Loucy (cell line): ENCODE data around the gene PDE11A.

ENCODE experiments used
- H2AFZ ChIP-seq: fragments of 200-600 bp; sonication (generic); 2 replicates; pipeline ENCODE4 v1.6.0; 2016; ENCODE audit warnings: antibody characterized with exemption, mild to moderate bottlenecking, low read length, moderate library complexity
- H3F3A ChIP-seq: fragments of 200-600 bp; 2 replicates; pipeline ENCODE4 v1.6.0; 2016; ENCODE audit warnings: antibody characterized with exemption, low read depth, mild to moderate bottlenecking
- H3K27me3 ChIP-seq: fragments of 200-600 bp; sonication (generic); 2 replicates; pipeline ENCODE4 v1.6.1; 2014; ENCODE audit warnings: low read length, mild to moderate bottlenecking; ENCODE audit not compliant: insufficient read depth, poor library complexity, severe bottlenecking
- H3K36me3 ChIP-seq: fragments of 200-600 bp; sonication (generic); 2 replicates; pipeline ENCODE4 v1.6.1; 2016; ENCODE audit warnings: low read length; ENCODE audit not compliant: insufficient read depth
- H3K4me1 ChIP-seq: fragments of 200-600 bp; sonication (generic); 2 replicates; pipeline ENCODE4 v1.5.1; 2014; ENCODE audit warnings: low read length, mild to moderate bottlenecking; ENCODE audit not compliant: insufficient read depth, poor library complexity, severe bottlenecking
- H3K4me2 ChIP-seq: fragments of 200-600 bp; sonication (generic); 2 replicates; pipeline ENCODE4 v1.6.0; 2014; ENCODE audit warnings: antibody characterized with exemption, low read length, low read depth, mild to moderate bottlenecking; ENCODE audit not compliant: poor library complexity, severe bottlenecking
- H3K4me3 ChIP-seq: fragments of 200-600 bp; sonication (generic); 2 replicates; pipeline ENCODE4 v1.5.1; 2014; ENCODE audit warnings: low read length, mild to moderate bottlenecking, mixed read lengths; ENCODE audit not compliant: poor library complexity, severe bottlenecking
- H3K79me2 ChIP-seq: fragments of 200-600 bp; sonication (generic); 2 replicates; pipeline ENCODE4 v1.6.1; 2014; ENCODE audit warnings: low read length; ENCODE audit not compliant: insufficient read depth
- H3K9ac ChIP-seq: fragments of 200-600 bp; sonication (generic); 2 replicates; pipeline ENCODE4 v1.6.0; 2014; ENCODE audit warnings: mild to moderate bottlenecking, low read depth, low read length, moderate library complexity; ENCODE audit not compliant: poor library complexity, severe bottlenecking
- H3K9me2 ChIP-seq: fragments of 200-600 bp; sonication (generic); replicated peaks from 2 replicates; pipeline ENCODE4 v1.6.1; 2016; ENCODE audit warnings: low read depth, low read length, mixed read lengths
- H3K9me3 ChIP-seq: fragments of 200-600 bp; sonication (generic); 2 replicates; pipeline ENCODE4 v1.6.1; 2014; ENCODE audit warnings: mild to moderate bottlenecking, antibody characterized with exemption, low read length, low read depth; ENCODE audit not compliant: insufficient read depth
- H4K20me1 ChIP-seq: fragments of 200-600 bp; sonication (generic); 2 replicates; pipeline ENCODE4 v1.6.0; 2014; ENCODE audit warnings: antibody characterized with exemption, low read length, mild to moderate bottlenecking; ENCODE audit not compliant: insufficient read depth, poor library complexity, severe bottlenecking
- EZH2phosphoT487 ChIP-seq: fragments of 200-600 bp; IDR thresholded peaks from 2 replicates; pipeline ENCODE4 v1.6.1; 2018; ENCODE audit warnings: antibody characterized with exemption, mild to moderate bottlenecking, moderate library complexity, borderline replicate concordance
- TF ChIP-seq, protein P1 (sequence below): fragments of 200-600 bp; sonication (generic); conservative IDR thresholded peaks from 2 replicates; pipeline ENCODE4 v1.5.1; 2014; ENCODE audit warnings: mild to moderate bottlenecking, antibody characterized with exemption, low read length

Gene PDE11A

DNA sequence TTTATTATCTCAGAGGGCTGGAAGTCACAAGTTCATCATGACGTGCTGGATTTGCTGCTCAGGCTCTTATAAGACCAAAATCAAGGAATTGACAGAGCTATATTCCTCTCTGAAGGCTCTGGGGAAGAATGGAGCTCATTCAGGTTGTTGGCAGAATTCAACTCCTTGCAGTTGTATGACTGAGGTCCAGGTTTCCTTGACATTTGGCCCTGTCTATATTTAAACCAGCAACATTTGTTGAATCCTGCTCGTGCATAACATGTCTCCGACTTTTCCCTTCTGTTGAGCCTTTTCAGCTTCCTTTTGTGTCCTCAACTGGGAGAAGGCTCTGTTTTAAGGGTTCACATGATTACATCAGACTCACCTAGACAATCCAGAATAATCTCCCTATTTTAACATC is 203.4 kb downstream of the PDE11A start:
- no peaks in the 10 kb centered on the region for H3K9me3 ChIP-seq
- no peak overlapping the region for H2AFZ ChIP-seq
- no peak overlapping the region for H3K9ac ChIP-seq
- no peaks in the 10 kb centered on the region for H3K36me3 ChIP-seq
- H3F3A ChIP-seq: no peaks in the 10 kb centered on the region
- H3K79me2 ChIP-seq: no peaks in the 10 kb centered on the region
- H3K27me3 ChIP-seq: no peaks in the 10 kb centered on the region
- no peak for TF ChIP-seq EZH2phosphoT487
- TF ChIP-seq, protein P1, sequence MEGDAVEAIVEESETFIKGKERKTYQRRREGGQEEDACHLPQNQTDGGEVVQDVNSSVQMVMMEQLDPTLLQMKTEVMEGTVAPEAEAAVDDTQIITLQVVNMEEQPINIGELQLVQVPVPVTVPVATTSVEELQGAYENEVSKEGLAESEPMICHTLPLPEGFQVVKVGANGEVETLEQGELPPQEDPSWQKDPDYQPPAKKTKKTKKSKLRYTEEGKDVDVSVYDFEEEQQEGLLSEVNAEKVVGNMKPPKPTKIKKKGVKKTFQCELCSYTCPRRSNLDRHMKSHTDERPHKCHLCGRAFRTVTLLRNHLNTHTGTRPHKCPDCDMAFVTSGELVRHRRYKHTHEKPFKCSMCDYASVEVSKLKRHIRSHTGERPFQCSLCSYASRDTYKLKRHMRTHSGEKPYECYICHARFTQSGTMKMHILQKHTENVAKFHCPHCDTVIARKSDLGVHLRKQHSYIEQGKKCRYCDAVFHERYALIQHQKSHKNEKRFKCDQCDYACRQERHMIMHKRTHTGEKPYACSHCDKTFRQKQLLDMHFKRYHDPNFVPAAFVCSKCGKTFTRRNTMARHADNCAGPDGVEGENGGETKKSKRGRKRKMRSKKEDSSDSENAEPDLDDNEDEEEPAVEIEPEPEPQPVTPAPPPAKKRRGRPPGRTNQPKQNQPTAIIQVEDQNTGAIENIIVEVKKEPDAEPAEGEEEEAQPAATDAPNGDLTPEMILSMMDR: no peak
- H3K4me3 ChIP-seq: no peak overlapping the region
- no peaks in the 10 kb centered on the region for H3K9me2 ChIP-seq
- H3K4me2 ChIP-seq: no peak overlapping the region
- no peaks in the 10 kb centered on the region for H3K4me1 ChIP-seq
- H4K20me1 ChIP-seq: no peaks in the 10 kb centered on the region

DNA sequence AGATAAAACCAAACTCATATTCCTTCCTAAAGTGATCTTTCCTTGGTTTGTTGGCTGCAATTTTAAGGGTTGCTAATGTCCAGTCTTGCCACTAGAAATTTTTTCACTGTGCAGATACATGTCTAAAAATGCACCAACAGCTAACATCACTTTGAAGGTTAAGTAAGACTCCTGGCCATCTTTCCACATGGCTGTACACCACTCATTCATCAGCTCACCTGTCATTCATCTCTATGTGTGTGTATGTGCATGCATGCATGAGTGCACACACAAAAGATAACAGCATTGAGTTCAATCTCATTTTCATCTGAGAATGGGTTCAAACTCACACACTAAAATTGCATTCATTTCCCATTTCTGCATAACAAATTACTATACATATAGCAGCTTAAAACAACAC is 203.8 kb downstream of the PDE11A start:
- no peaks in the 10 kb centered on the region for H3F3A ChIP-seq
- no peak overlapping the region for H3K4me2 ChIP-seq
- no peak overlapping the region for H2AFZ ChIP-seq
- H3K27me3 ChIP-seq: no peaks in the 10 kb centered on the region
- H3K9ac ChIP-seq: no peak overlapping the region
- no peaks in the 10 kb centered on the region for H3K4me1 ChIP-seq
- no peaks in the 10 kb centered on the region for H3K9me2 ChIP-seq
- H4K20me1 ChIP-seq: no peaks in the 10 kb centered on the region
- no peaks in the 10 kb centered on the region; the same call in 1 of the 2 replicates for H3K9me3 ChIP-seq
- H3K79me2 ChIP-seq: no peaks in the 10 kb centered on the region
- TF ChIP-seq EZH2phosphoT487: no peak
- TF ChIP-seq, protein P1: no peak
- H3K36me3 ChIP-seq: no peaks in the 10 kb centered on the region
- H3K4me3 ChIP-seq: no peak overlapping the region

DNA sequence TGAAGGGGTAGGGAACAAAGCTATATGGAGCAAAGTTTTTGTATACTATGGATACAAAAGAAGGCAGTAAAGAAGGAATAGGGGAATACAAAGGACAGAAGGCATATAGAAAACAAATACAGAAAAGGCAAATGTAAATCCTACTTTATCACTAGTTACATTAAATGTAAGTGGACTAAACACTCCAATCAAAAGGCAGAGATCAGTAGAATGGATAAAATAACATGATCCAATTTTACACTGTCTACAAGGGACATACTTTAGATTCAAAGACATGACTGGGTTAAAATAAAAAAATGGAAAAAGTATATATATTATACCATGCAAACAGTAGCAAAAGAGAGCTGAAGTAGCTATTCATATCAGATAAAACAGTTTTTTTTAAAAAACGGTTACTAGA is 215.0 kb downstream of the PDE11A start:
- TF ChIP-seq EZH2phosphoT487: no peak
- TF ChIP-seq, protein P1: no peak

More for the DNA sequence above, 215.0 kb downstream of the PDE11A start:
- Histone ChIP-seq H3K9me3 (peaks cover 13% of the 10 kb centered on the region; the same call in 1 of the 2 replicates), H3K27me3 (no peaks in the 10 kb centered on the region), H3F3A (no peaks in the 10 kb centered on the region), H3K4me3 (no peak overlapping the region), H4K20me1 (no peaks in the 10 kb centered on the region), H3K79me2 (no peaks in the 10 kb centered on the region), H3K36me3 (no peaks in the 10 kb centered on the region), H2AFZ (no peak overlapping the region), H3K4me2 (no peak overlapping the region), H3K9me2 (no peaks in the 10 kb centered on the region), H3K9ac (no peak overlapping the region), H3K4me1 (no peaks in the 10 kb centered on the region)
